Activated naive CD4-positive, alpha-beta T cell treated with anti-CD3 and anti-CD28 coated beads, Interleukin-2, amount 10 ng/mL, durations not matched to agents 7 days and 5 days (primary cell): Measurements from ENCODE around the gene CXCL6.

ENCODE experiments used
- CTCF ChIA-PET: fragments of 350-600 bp; sonication (Branson Sonifier 250); formaldehyde crosslinking; loops from one replicate; lab custom pipeline; 2021; ENCODE audit warnings: antibody characterized with exemption; lab: Charles Lee
- DNase-seq: peaks from one replicate; pipeline ENCODE4 v3.0.0-alpha.2; 2020
- H3K27ac Mint-ChIP-seq: one replicate; pipeline ENCODE4 v1.8.0; 2021; ENCODE audit warnings: mild to moderate bottlenecking, moderate library complexity, mixed read lengths
- H3K27me3 Mint-ChIP-seq: one replicate; pipeline ENCODE4 v1.8.0; 2021; ENCODE audit warnings: mild to moderate bottlenecking, mixed read lengths
- H3K36me3 Mint-ChIP-seq: one replicate; pipeline ENCODE4 v1.8.0; 2021; ENCODE audit warnings: mixed read lengths
- H3K4me1 Mint-ChIP-seq: one replicate; pipeline ENCODE4 v1.8.0; 2021; ENCODE audit warnings: mixed read lengths
- H3K4me3 Mint-ChIP-seq: one replicate; pipeline ENCODE4 v1.8.0; 2021; ENCODE audit warnings: mild to moderate bottlenecking, moderate library complexity, mixed read lengths
- H3K9me3 Mint-ChIP-seq: one replicate; pipeline ENCODE4 v1.8.0; 2021; ENCODE audit warnings: mixed read lengths

Gene CXCL6

DNA sequence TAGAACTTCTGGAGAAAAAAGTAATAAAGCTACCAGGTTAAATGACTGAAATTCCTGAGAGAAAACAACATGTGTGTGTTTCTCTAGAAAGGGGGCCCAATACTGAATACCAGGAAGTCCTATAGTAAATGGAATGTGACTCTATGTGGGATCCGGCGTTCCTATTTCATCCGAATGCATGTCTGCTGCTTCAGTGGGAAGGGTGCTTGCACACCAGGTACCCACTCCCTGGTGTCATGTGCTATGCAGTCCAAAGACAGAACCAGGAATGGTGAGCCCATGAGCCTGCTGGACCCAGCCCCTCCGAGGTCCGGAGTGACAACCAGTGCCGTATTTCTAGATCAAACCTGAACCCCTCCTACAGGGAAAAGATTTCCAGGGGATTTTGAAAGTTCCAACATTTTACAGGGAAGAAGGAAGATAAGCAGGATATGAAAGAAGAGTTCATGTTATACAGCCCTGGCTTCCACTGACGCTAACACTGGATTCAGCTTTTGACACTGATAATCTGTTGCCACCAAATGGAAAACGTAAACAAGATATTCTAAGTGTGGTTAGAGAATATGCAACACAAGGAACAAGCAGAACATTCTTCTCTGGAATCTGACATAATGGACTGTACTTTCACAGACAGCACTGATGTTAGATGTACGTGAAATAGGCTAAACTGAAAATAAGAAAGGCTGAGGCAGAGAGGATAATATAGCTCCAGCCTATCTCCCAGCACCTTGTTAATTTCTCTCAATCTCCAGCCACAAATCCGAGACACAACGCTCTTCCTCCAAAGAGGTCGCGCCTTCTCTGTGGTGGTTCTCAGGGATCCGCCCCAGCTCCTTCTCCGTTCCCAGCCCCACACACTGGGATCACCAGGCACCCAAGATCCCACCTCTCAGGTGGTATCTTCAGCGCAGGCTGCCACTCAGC is 32.0 kb downstream of the CXCL6 start:
- peaks cover 26% of the 10 kb centered on the region for H3K27me3 Mint-ChIP-seq
- CTCF ChIA-PET = interaction anchor here (1.2 kb wide), 1 partner anchor 207 kb away, joined by 4 read pairs; no protein-coding TSS in a partner anchor
- DNase-seq = no peak
- no peaks in the 10 kb centered on the region for H3K36me3 Mint-ChIP-seq
- no peak overlapping the region for H3K27ac Mint-ChIP-seq
- no peaks in the 10 kb centered on the region for H3K4me1 Mint-ChIP-seq
- no peak overlapping the region for H3K4me3 Mint-ChIP-seq
- no peaks in the 10 kb centered on the region for H3K9me3 Mint-ChIP-seq

DNA sequence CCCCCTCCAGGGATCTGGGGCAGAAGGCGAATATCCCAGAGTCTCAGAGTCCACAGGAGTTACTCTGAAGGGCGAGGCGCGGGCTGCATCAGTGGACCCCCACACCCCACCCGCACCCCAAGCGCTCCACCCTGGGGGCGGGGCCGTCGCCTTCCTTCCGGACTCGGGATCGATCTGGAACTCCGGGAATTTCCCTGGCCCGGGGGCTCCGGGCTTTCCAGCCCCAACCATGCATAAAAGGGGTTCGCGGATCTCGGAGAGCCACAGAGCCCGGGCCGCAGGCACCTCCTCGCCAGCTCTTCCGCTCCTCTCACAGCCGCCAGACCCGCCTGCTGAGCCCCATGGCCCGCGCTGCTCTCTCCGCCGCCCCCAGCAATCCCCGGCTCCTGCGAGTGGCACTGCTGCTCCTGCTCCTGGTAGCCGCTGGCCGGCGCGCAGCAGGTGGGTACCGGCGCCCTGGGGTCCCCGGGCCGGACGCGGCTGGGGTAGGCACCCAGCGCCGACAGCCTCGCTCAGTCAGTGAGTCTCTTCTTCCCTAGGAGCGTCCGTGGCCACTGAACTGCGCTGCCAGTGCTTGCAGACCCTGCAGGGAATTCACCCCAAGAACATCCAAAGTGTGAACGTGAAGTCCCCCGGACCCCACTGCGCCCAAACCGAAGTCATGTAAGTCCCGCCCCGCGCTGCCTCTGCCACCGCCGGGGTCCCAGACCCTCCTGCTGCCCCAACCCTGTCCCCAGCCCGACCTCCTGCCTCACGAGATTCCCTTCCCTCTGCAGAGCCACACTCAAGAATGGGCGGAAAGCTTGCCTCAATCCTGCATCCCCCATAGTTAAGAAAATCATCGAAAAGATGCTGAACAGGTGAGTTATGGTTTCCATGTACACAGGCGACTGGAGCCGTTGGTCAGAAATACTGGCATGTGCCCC is 32.9 kb downstream of the CXCL6 start, which contains the start of gene CXCL1:
CXCL1 (plus strand) TSS at position 264 of the 926 bp plus-strand sequence; CDS start at position 342, 78 bp downstream.
- Mint-ChIP-seq H3K27me3 (peaks cover 26% of the 10 kb centered on the region), H3K9me3 (no peaks in the 10 kb centered on the region), H3K4me3 (no peak within 1 kb of the TSS), H3K36me3 (no peaks in the 10 kb centered on the region), H3K4me1 (no peaks in the 10 kb centered on the region), H3K27ac (no peak within 1 kb of the TSS)
- CTCF ChIA-PET = interaction anchor here (1.2 kb wide), 1 partner anchor 208 kb away, joined by 4 read pairs; no protein-coding TSS in a partner anchor
- no peak for DNase-seq

DNA sequence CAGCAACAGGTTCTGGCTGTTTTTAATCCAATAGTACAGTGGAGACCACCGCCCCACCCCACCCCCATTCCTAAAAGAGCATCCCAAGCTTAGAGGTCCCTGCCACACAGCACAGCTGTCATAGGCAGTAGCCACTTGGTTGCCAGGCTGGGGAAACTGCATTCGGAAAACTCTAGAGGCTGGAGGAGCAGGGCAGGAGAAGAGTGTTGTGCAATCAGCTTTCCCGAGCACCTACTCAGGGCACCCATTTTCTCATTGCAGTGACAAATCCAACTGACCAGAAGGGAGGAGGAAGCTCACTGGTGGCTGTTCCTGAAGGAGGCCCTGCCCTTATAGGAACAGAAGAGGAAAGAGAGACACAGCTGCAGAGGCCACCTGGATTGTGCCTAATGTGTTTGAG is 33.8 kb downstream of the CXCL6 start:
- no peak for DNase-seq
- CTCF ChIA-PET = no interaction called here

DNA sequence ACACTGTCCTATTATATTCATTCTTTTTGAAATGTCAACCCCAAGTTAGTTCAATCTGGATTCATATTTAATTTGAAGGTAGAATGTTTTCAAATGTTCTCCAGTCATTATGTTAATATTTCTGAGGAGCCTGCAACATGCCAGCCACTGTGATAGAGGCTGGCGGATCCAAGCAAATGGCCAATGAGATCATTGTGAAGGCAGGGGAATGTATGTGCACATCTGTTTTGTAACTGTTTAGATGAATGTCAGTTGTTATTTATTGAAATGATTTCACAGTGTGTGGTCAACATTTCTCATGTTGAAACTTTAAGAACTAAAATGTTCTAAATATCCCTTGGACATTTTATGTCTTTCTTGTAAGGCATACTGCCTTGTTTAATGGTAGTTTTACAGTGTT is 34.3 kb downstream of the CXCL6 start:
- CTCF ChIA-PET = no interaction called here
- no peak for DNase-seq
- no peak overlapping the region for H3K27ac Mint-ChIP-seq
- no peak overlapping the region for H3K4me3 Mint-ChIP-seq
- no peaks in the 10 kb centered on the region for H3K9me3 Mint-ChIP-seq
- no peaks in the 10 kb centered on the region for H3K4me1 Mint-ChIP-seq
- no peaks in the 10 kb centered on the region for H3K36me3 Mint-ChIP-seq
- H3K27me3 Mint-ChIP-seq = peaks cover 26% of the 10 kb centered on the region

More for the DNA sequence above, 33.8 kb downstream of the CXCL6 start:
- peaks cover 26% of the 10 kb centered on the region for H3K27me3 Mint-ChIP-seq
- no peak overlapping the region for H3K27ac Mint-ChIP-seq
- H3K36me3 Mint-ChIP-seq = no peaks in the 10 kb centered on the region
- no peak overlapping the region for H3K4me3 Mint-ChIP-seq
- no peaks in the 10 kb centered on the region for H3K4me1 Mint-ChIP-seq
- H3K9me3 Mint-ChIP-seq = no peaks in the 10 kb centered on the region

DNA sequence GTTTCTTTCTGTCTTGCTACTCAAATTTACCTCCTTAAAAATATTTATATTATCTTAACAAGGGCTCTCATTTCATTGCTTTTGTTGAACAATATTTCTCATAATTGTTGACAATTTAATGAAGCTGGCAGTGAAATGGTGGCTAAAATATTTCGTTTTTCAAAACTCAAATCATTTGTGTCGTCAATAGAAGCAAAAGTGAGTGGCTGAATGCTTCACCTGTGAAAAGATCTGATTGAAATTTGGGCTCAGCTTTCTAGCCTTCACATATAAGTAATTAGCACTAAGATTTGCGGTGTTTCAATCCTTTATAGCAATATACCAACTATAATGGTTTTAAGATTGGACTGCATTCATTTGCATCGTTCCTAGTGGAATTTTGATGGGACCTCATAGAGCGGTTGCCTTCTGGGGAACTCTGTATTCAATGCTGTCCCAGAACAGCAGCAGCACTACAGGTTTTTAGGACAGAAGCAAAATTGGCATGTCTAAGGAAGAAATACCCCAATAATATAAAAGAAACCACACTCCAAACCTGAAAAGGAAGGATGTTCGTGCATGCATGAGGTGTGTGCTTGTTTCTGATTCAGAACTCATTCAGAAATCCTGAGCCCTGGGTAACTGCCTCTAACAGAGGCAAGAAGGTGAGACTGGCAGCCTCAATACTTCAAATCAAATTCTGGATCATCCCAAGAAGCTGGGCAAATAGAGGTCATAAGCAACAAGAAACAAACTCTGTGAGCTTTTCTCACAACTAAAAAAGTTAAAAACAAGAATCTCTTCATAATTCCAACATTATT is 35.2 kb downstream of the CXCL6 start:
- Mint-ChIP-seq H3K9me3 (no peaks in the 10 kb centered on the region), H3K27me3 (peaks cover 26% of the 10 kb centered on the region), H3K4me3 (no peak overlapping the region), H3K27ac (no peak overlapping the region), H3K4me1 (no peaks in the 10 kb centered on the region), H3K36me3 (no peaks in the 10 kb centered on the region)
- CTCF ChIA-PET = no interaction called here
- DNase-seq = no peak

DNA sequence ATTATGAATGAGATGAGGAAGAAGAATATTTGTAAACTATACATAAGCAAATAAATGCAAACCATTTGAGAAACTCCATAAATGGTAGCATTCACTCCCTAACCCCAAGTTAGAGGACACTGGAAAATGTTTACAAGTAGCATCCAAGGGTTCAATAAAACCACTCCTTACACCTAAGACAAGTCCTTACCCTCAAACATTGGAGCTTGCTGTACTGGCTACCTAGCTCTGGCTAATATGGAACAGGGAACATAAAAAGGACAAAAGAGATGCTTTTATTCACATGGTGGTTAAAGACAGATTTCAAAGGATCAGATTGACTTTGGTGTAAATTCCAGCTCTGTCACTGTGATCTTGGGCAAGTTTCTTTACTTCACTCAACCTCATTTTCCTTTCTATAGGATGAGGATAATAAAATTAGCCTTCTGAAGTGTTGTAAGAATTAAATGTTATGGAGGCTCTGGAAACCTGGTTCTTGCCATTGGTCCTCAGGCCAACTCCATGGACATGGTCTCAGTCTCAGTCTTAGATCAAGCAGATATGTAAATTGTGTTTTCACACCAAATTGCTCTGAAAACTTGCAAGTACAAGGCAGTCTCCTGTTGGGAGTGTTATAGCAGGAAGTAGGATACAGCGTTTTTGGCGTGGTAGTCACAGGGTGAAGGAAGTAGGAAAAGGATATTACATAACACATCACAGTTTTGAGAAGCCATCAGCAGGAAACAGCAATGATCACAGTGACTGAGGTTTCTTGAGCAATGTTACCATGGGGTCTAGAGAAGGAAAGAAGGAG is 36.0 kb downstream of the CXCL6 start:
- H3K9me3 Mint-ChIP-seq = no peaks in the 10 kb centered on the region
- no peak for DNase-seq
- H3K4me3 Mint-ChIP-seq = no peak overlapping the region
- H3K4me1 Mint-ChIP-seq = no peaks in the 10 kb centered on the region
- H3K27ac Mint-ChIP-seq = no peak overlapping the region
- CTCF ChIA-PET = no interaction called here
- no peaks in the 10 kb centered on the region for H3K36me3 Mint-ChIP-seq
- peaks cover 26% of the 10 kb centered on the region for H3K27me3 Mint-ChIP-seq

DNA sequence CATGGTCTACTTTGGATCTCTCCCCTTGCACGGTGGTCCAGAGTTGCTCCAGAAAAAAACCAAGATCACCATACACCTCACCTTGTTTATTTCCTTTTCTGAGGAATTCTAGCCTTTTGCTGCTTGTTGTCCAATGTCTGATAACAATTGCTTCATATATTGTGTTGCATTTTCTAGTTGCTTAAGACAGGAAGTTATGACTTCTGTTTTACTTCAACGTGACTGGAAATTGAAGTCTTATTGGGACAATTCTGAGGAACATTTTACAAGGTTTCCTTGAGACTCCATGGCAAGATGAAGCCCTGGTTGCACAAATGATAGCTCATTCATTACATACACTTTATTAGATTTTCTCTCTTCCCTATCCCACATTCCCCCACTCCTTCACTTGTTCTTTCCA is 37.9 kb downstream of the CXCL6 start:
- H3K27ac Mint-ChIP-seq = no peak overlapping the region
- H3K27me3 Mint-ChIP-seq = peaks cover 11% of the 10 kb centered on the region
- H3K9me3 Mint-ChIP-seq = no peaks in the 10 kb centered on the region
- CTCF ChIA-PET = no interaction called here
- DNase-seq = no peak
- H3K4me1 Mint-ChIP-seq = no peaks in the 10 kb centered on the region
- H3K36me3 Mint-ChIP-seq = no peaks in the 10 kb centered on the region
- H3K4me3 Mint-ChIP-seq = no peak overlapping the region

DNA sequence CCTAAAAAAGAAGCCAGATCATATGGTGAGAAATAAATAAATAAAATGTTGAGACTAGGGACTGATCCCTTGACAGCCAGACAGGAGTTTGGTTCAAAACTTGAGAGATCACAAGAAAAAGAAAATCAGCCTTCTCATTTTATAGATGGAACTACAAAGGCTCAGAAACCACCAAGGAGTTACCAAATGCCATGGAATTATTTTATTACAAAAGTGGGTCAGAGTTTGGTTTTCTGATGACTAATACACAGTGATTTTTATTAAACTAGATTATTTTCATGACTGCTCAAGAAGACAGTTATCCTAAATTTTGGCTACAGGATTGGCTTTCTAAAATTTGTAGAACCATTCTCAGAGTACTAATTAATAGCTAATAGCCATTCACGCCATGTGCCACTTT is 38.9 kb downstream of the CXCL6 start:
- no peaks in the 10 kb centered on the region for H3K4me1 Mint-ChIP-seq
- H3K27ac Mint-ChIP-seq = no peak overlapping the region
- no peaks in the 10 kb centered on the region for H3K36me3 Mint-ChIP-seq
- CTCF ChIA-PET = no interaction called here
- no peak for DNase-seq
- H3K27me3 Mint-ChIP-seq = peaks cover under 1% of the 10 kb centered on the region
- no peaks in the 10 kb centered on the region for H3K9me3 Mint-ChIP-seq
- no peak overlapping the region for H3K4me3 Mint-ChIP-seq

DNA sequence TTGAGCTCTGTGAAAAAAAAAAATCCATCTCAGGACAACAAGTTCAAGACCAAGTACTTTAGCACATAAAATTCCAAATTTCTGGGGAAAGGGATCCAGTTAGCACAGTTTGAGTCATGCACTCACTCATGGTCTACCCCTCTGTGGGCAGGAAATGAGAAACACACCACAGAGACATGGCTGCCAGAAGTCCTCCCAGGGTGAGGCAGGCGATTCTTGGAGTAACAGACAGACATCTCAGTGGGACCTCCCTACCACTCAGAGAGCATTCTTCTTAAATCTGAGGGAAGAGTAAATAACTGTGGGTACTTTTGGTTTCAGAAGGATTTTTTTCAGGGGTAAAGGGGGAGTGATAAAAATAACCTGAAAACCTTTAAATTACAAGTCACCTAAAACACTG is 46.8 kb downstream of the CXCL6 start:
- Mint-ChIP-seq H3K36me3 (no peaks in the 10 kb centered on the region), H3K27ac (no peak overlapping the region), H3K9me3 (no peaks in the 10 kb centered on the region), H3K4me3 (no peak overlapping the region), H3K4me1 (no peaks in the 10 kb centered on the region), H3K27me3 (no peaks in the 10 kb centered on the region)
- CTCF ChIA-PET = no interaction called here
- no peak for DNase-seq

DNA sequence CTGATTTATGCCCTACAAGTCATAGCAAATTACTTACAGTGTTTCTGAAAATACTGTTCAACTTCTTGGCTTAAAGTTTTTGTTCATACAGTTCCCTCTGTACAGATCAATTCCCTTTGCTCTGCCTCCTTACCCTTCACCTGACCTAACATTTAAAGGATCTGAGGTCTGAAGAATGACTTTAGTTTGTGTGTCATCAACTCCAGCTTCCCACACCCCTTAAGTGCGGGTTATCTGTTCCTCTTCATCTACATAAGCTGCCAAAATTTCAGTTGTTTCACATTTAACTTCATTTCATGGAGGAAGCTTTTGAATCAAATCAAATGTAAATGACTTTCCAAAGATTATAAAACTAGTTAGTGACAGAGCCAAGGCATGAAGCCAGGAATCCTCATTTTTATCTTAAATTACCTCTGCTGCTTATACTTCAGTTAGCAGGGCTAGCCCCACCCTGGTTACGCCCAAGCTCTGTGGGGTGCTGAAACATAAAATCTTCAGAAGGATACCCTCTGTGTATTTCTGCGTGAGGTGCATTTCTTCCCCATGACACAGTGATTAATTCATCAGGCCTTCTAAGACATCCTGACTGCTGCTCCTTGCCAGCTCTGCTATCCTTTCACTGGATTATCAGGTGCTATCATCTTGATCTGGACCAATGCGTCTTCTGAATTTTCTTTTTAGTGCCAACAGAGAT is 49.2 kb downstream of the CXCL6 start:
- H3K27me3 Mint-ChIP-seq = no peaks in the 10 kb centered on the region

More for the DNA sequence above, 49.2 kb downstream of the CXCL6 start:
- DNase-seq = no peak
- H3K27ac Mint-ChIP-seq = no peak overlapping the region
- no peak overlapping the region for H3K4me3 Mint-ChIP-seq
- no peaks in the 10 kb centered on the region for H3K9me3 Mint-ChIP-seq
- H3K36me3 Mint-ChIP-seq = no peaks in the 10 kb centered on the region
- CTCF ChIA-PET = no interaction called here
- no peaks in the 10 kb centered on the region for H3K4me1 Mint-ChIP-seq
